A549 (cell line): ENCODE data around the gene CNTN4. TPM values are rescaled to one million over a fixed set of nuclear protein-coding genes. Genes with fewer than 3 reads are reported as not detected.

Experiments used
- ATAC-seq, 2 experiments: fragments of 200-7000 bp in 1 of 2; fragments of >200 bp in 1 of 2; cut with Nextera tagmentation in 1 of 2; cut with Tn5 transposase in 1 of 2; 3 replicates each; pipeline versions ENCODE4 v1.8.0 to v1.9.1; 2018 to 2020; ENCODE audit warnings: mild to moderate bottlenecking in 1 of 2, moderate library complexity in 1 of 2
- CTCF ChIA-PET: fragments of 300-600 bp; sonication (Branson Sonifier 250); formaldehyde crosslinking; extraction: SDS; loops from one replicate; lab custom pipeline; 2021; ENCODE audit warnings: antibody characterized with exemption, inconsistent platforms; lab: Yijun Ruan, JAX
- POLR2A ChIA-PET: fragments of 350-600 bp; formaldehyde crosslinking; extraction: SDS; loops from one replicate; lab custom pipeline; 2021; ENCODE audit warnings: antibody characterized with exemption, inconsistent platforms; lab: Yijun Ruan, JAX
- DNase-seq, 2 experiments: peaks; one replicate each; pipeline versions ENCODE4 v3.0.0 to v3.0.0-alpha.2; 2011 to 2016; ENCODE audit warnings: low read depth in 1 of 2, low spot score in 1 of 2
- FAIRE-seq: peaks from 2 replicates; lab custom pipeline; 2011; peaks lifted over from hg19 to GRCh38; lab: Jason Lieb, UNC
- H3K27ac ChIP-seq, 2 experiments: fragments of >200 bp; sonication (Bioruptor Twin); formaldehyde crosslinking; 3 replicates each; pipeline ENCODE4 v1.5.1; 2016 to 2017
- H3K4me1 ChIP-seq: fragments of >200 bp; sonication (Bioruptor Twin); formaldehyde crosslinking; 3 replicates; pipeline ENCODE4 v1.6.1; 2016
- H3K4me2 ChIP-seq: fragments of >200 bp; sonication (Bioruptor Twin); formaldehyde crosslinking; 3 replicates; pipeline ENCODE4 v1.6.1; 2016
- H3K4me3 ChIP-seq: fragments of >200 bp; sonication (Bioruptor Twin); formaldehyde crosslinking; 3 replicates; pipeline ENCODE4 v1.5.1; 2016
- H3K9me3 ChIP-seq: fragments of >200 bp; sonication (Bioruptor Twin); formaldehyde crosslinking; 3 replicates; pipeline ENCODE4 v1.6.1; 2016
- BCL3 ChIP-seq: fragments of >200 bp; sonication (Bioruptor Twin); formaldehyde crosslinking; IDR thresholded peaks from 3 replicates; pipeline ENCODE4 v1.6.1; 2016
- CTCF ChIP-seq: fragments of >200 bp; sonication (Bioruptor Twin); formaldehyde crosslinking; IDR thresholded peaks from 3 replicates; pipeline ENCODE4 v1.5.1; 2016
- ELK1 ChIP-seq: fragments of 150-350 bp; IDR thresholded peaks from 2 replicates; pipeline ENCODE4 v1.6.1; 2014; ENCODE audit warnings: low read depth, mild to moderate bottlenecking, low read length
- ESRRA ChIP-seq: fragments of 150-350 bp; IDR thresholded peaks from 2 replicates; pipeline ENCODE4 v1.6.1; 2014; ENCODE audit warnings: mild to moderate bottlenecking, low read length, borderline replicate concordance
- HDAC2 ChIP-seq: fragments of 200-600 bp; sonication (generic); IDR thresholded peaks from 2 replicates; pipeline ENCODE4 v1.6.1; 2016
- HMGXB4 ChIP-seq: fragments of 250-450 bp; sonication (Bioruptor Pico); IDR thresholded peaks from 2 replicates; pipeline ENCODE4 v1.5.0; 2021; ENCODE audit warnings: mild to moderate bottlenecking, moderate library complexity, borderline replicate concordance
- HOXA7 ChIP-seq: fragments of 250-450 bp; sonication (Bioruptor Pico); IDR thresholded peaks from 2 replicates; pipeline ENCODE4 v1.5.0; 2020; ENCODE audit warnings: mild to moderate bottlenecking, moderate library complexity
- HOXB13 ChIP-seq: fragments of 250-450 bp; sonication (Bioruptor Pico); IDR thresholded peaks from 2 replicates; pipeline ENCODE4 v1.5.0; 2020; ENCODE audit warnings: low read depth, mild to moderate bottlenecking, moderate library complexity
- JUN ChIP-seq, 2 experiments: fragments of >200 bp; sonication (Bioruptor Twin); formaldehyde crosslinking; IDR thresholded peaks; 2 replicates in 1 of 2; 3 replicates in 1 of 2; pipeline ENCODE4 v1.6.1; 2016 to 2017
- MAX ChIP-seq: IDR thresholded peaks from 2 replicates; pipeline ENCODE4 v1.6.1; 2012
- MYC ChIP-seq: IDR thresholded peaks from 2 replicates; pipeline ENCODE4 v1.6.1; 2012; ENCODE audit warnings: mild to moderate bottlenecking, inconsistent platforms, low read length, improper control_type of control experiment, borderline replicate concordance
- NFE2L2 ChIP-seq: fragments of 150-350 bp; conservative IDR thresholded peaks from 2 replicates; pipeline ENCODE4 v1.6.1; 2014; ENCODE audit warnings: low read length
- NPAS2 ChIP-seq: fragments of 250-450 bp; sonication (Bioruptor Pico); IDR thresholded peaks from 2 replicates; pipeline ENCODE4 v1.8.0; 2022; ENCODE audit warnings: mild to moderate bottlenecking, moderate library complexity, borderline replicate concordance
- NR3C1 ChIP-seq: fragments of >200 bp; sonication (Bioruptor Twin); formaldehyde crosslinking; IDR thresholded peaks from 3 replicates; pipeline ENCODE4 v1.6.1; 2017
- POLR2A ChIP-seq: IDR thresholded peaks from 2 replicates; pipeline ENCODE4 v1.6.1; 2012; ENCODE audit warnings: mild to moderate bottlenecking, low read length
- POLR2AphosphoS2 ChIP-seq: conservative IDR thresholded peaks from 2 replicates; pipeline ENCODE4 v1.6.1; 2012; ENCODE audit warnings: low read length, improper control_type of control experiment, inconsistent platforms
- RFX5 ChIP-seq: fragments of 450-650 bp; IDR thresholded peaks from 2 replicates; pipeline ENCODE4 v1.7.1; 2014; ENCODE audit warnings: antibody characterized with exemption, mild to moderate bottlenecking, moderate library complexity
- TFCP2L1 ChIP-seq: fragments of 250-450 bp; sonication (Bioruptor Pico); IDR thresholded peaks from 2 replicates; pipeline ENCODE4 v1.5.0; 2021; ENCODE audit warnings: mild to moderate bottlenecking
- TP53 ChIP-seq: fragments of 250-450 bp; sonication (Bioruptor Pico); IDR thresholded peaks from 2 replicates; pipeline ENCODE4 v1.5.0; 2021; ENCODE audit warnings: mild to moderate bottlenecking, moderate library complexity
- USF2 ChIP-seq: fragments of 450-650 bp; IDR thresholded peaks from 2 replicates; pipeline ENCODE4 v1.6.1; 2014; ENCODE audit warnings: antibody characterized with exemption
- ZSCAN20 ChIP-seq: fragments of 250-450 bp; sonication (Bioruptor Pico); IDR thresholded peaks from 2 replicates; pipeline ENCODE4 v1.8.0; 2022; ENCODE audit warnings: mild to moderate bottlenecking, moderate library complexity
- WGBS: methylation state at CpG from one replicate; pipeline ENCODE4 v1.1.6; 2017; ENCODE audit errors: missing lambda C conversion rate; 5-methylcytosine and 5-hydroxymethylcytosine counted together
- polyA plus RNA-seq, 4 experiments: library from polyadenylated mRNA; depleted of rRNA in 3 of 4; stranded (reverse); fragments of >200 nt; fragmentation: RNase III in 1 of 4; extraction: RNeasy Plus Mini Kit Qiagen cat#74134 plus additional on column Dnase treatment in 1 of 4; gene quantifications; 2 replicates in 3 of 4; 3 replicates in 1 of 4; pipeline ENCODE4 v1.2.3, GENCODE V29; 2011 to 2017

The CNTN4 gene
- polyA plus RNA-seq, 2 of the 4 experiments (the other 2 are of a cell fraction): 0.03 TPM; not detected in 1

- FAIRE-seq (no peak), DNase-seq (no peak), ATAC-seq (no peak)
- H3K4me1 ChIP-seq: no peaks in the 10 kb centered on the region
- 20% methylated on average over 3 of the region's 3 CpGs for WGBS
- TF ChIP-seq ELK1 (no peak), JUN (IDR thresholded peaks at IDR 0.05) (no peak), TP53 (CRISPR knock-in tag) (no peak), CTCF (no peak), HDAC2 (no peak), RFX5 (no peak), BCL3 (no peak), POLR2AphosphoS2 (no peak), NFE2L2 (no peak), HOXB13 (no peak), MAX (no peak), USF2 (no peak), TFCP2L1 (CRISPR knock-in tag) (no peak), NR3C1 (no peak), NPAS2 (no peak), POLR2A (no peak), ZSCAN20 (no peak), MYC (no peak), ESRRA (no peak)
- H3K27ac ChIP-seq: no peak overlapping the region
- POLR2A ChIA-PET: no interaction called here
- no peaks in the 10 kb centered on the region for H3K9me3 ChIP-seq
- CTCF ChIA-PET: interaction anchor here (1.2 kb wide), 2 partner anchors 19 to 1246 kb away, joined by 3 read pairs; no protein-coding TSS in a partner anchor
- no peak overlapping the region for H3K4me3 ChIP-seq
- no peak overlapping the region for H3K4me2 ChIP-seq
Observed at GRCh38 chr3:2976212-2976611, 877.5 kb downstream of the CNTN4 start.

GRCh38 chr3:2976796-2977195, 878.1 kb downstream of the CNTN4 start:
- Histone ChIP-seq H3K9me3 (no peaks in the 10 kb centered on the region), H3K4me2 (no peak overlapping the region), H3K4me1 (no peaks in the 10 kb centered on the region), H3K27ac (no peak overlapping the region), H3K4me3 (no peak overlapping the region)
- CTCF ChIA-PET: interaction anchor here (1.2 kb wide), 2 partner anchors 20 to 1245 kb away, joined by 3 read pairs; no protein-coding TSS in a partner anchor
- 10% methylated on average over 1 of the region's 1 CpG for WGBS
- ATAC-seq: no peak
- POLR2A ChIA-PET: no interaction called here
- no peak for FAIRE-seq
- DNase-seq: no peak
- TF ChIP-seq HOXA7 (CRISPR knock-in tag) (no peak), HMGXB4 (no peak)
- TF ChIP-seq, all 56 proteins: peak for 0
